Gastroesophageal sphincter (tissue), 4 donors: ENCODE data around the gene SREBF2. TPM values are rescaled to one million over a fixed set of nuclear protein-coding genes. Genes with fewer than 3 reads are reported as not detected.

Experiments
- ATAC-seq: fragments of 150-250 bp; one replicate; pipeline ENCODE4 v1.9.1; 2016; ENCODE audit warnings: mild to moderate bottlenecking, moderate library complexity
- H3K27ac ChIP-seq, 4 donors: fragments of 200-600 bp; sonication (generic) in 3 of 4; 1 replicate in 3 of 4; 2 replicates in 1 of 4; pipeline ENCODE4 v1.5.1; 2016 to 2019
- H3K27me3 ChIP-seq: fragments of 200-600 bp; sonication (generic); one replicate; pipeline ENCODE4 v1.5.1; 2019
- H3K36me3 ChIP-seq, 2 donors: fragments of 200-600 bp; sonication (generic); one replicate each; pipeline ENCODE4 v1.5.1; 2019; ENCODE audit warnings: control low read depth in 1 of 2
- H3K4me1 ChIP-seq, 3 donors: fragments of 200-600 bp; sonication (generic); 1 replicate in 2 of 3; 2 replicates in 1 of 3; pipeline ENCODE4 v1.5.1; 2016 to 2019; ENCODE audit warnings: control low read depth in 2 of 3
- H3K4me3 ChIP-seq, 2 donors: fragments of 200-600 bp; sonication (generic); one replicate each; pipeline ENCODE4 v1.5.1; 2019; ENCODE audit warnings: mild to moderate bottlenecking in 1 of 2, moderate library complexity in 1 of 2
- H3K9me3 ChIP-seq, 3 donors: fragments of 200-600 bp; sonication (generic); one replicate each; pipeline ENCODE4 v1.5.1; 2017 to 2019; ENCODE audit warnings: control low read depth in 2 of 3
- CTCF ChIP-seq, 4 experiments: fragments of 200-600 bp in 2 of 4; fragments of 450-650 bp in 2 of 4; sonication (generic) in 1 of 4; IDR thresholded peaks; one replicate each; pipeline ENCODE4 v1.5.1; 2017 to 2019; ENCODE audit warnings: antibody characterized with exemption in 4 of 4, mild to moderate bottlenecking in 2 of 4, moderate library complexity in 2 of 4
- EP300 ChIP-seq: sonication (generic); formaldehyde crosslinking; IDR thresholded peaks from one replicate; pipeline ENCODE4 v1.6.1; 2017; ENCODE audit warnings: antibody characterized with exemption, mild to moderate bottlenecking
- POLR2A ChIP-seq, 2 donors: fragments of 450-650 bp; IDR thresholded peaks; one replicate each; pipeline ENCODE4 v1.6.1; 2017; ENCODE audit warnings: antibody characterized with exemption in 2 of 2, mild to moderate bottlenecking in 2 of 2, moderate library complexity in 1 of 2
- POLR2AphosphoS5 ChIP-seq: sonication (generic); formaldehyde crosslinking; IDR thresholded peaks from one replicate; pipeline ENCODE4 v1.6.1; 2017; ENCODE audit warnings: antibody characterized with exemption
- WGBS, 2 donors: methylation state at CpG; one replicate each; pipeline ENCODE4 v1.1.5; 2018; ENCODE audit warnings: low coverage in 1 of 2; 5-methylcytosine and 5-hydroxymethylcytosine counted together
- total RNA-seq, 4 donors: library from RNA; depleted of rRNA; stranded (reverse); fragments of >200 nt; gene quantifications; one replicate each; pipeline ENCODE4 v1.1.0, GENCODE V29; 2016

Gene SREBF2
- total RNA-seq, 4 donors from 2014 or later: 39.7 to 101 (median 58.8) TPM

GRCh38 chr22:41819257-41819656 is 13.6 kb upstream of the SREBF2 start:
- Histone ChIP-seq H3K4me1 (no peaks in the 10 kb centered on the region), H3K27me3 (no peaks in the 10 kb centered on the region), H3K36me3 (peaks cover 0 to 37% of the 10 kb centered on the region in 2 donors), H3K9me3 (no peaks in the 10 kb centered on the region), H3K4me3 (no peak overlapping the region), H3K27ac (no peak overlapping the region)
- no peak for TF ChIP-seq EP300
- no peak for TF ChIP-seq POLR2A (IDR thresholded peaks at IDR 0.05)
- no peak for TF ChIP-seq POLR2AphosphoS5
- no peak for TF ChIP-seq CTCF (IDR thresholded peaks at IDR 0.05)
- ATAC-seq: no peak
- WGBS, 2 donors: 79 to 100% methylated on average over 1 to 3 of the region's 4 CpGs

- H3K9me3 ChIP-seq: no peaks in the 10 kb centered on the region
- H3K27ac ChIP-seq: no peak overlapping the region
- H3K4me3 ChIP-seq: no peak overlapping the region
- ATAC-seq: no peak
- peaks cover 0 to 31% of the 10 kb centered on the region in 2 donors for H3K36me3 ChIP-seq
- TF ChIP-seq CTCF (IDR thresholded peaks at IDR 0.05) (no peak), POLR2AphosphoS5 (no peak), POLR2A (IDR thresholded peaks at IDR 0.05) (no peak), EP300 (no peak)
- WGBS, 2 donors: 40 to 78% methylated on average over 1 to 4 of the region's 5 CpGs
- no peaks in the 10 kb centered on the region for H3K27me3 ChIP-seq
- H3K4me1 ChIP-seq: peaks cover 0 to 5% (median 0%) of the 10 kb centered on the region in 3 donors
Observed at GRCh38 chr22:41820447-41820846, 12.5 kb upstream of the SREBF2 start.

GRCh38 chr22:41821471-41822316 is 11.2 kb upstream of the SREBF2 start:
- no peaks in the 10 kb centered on the region for H3K9me3 ChIP-seq
- peaks cover 0 to 18% (median 3%) of the 10 kb centered on the region in 3 donors for H3K4me1 ChIP-seq
- H3K27ac ChIP-seq: no peak overlapping the region
- H3K36me3 ChIP-seq: peaks cover 0 to 30% of the 10 kb centered on the region in 2 donors
- ATAC-seq: no peak
- TF ChIP-seq EP300: no peak
- TF ChIP-seq POLR2A (IDR thresholded peaks at IDR 0.05): no peak
- TF ChIP-seq POLR2AphosphoS5: no peak
- no peak for TF ChIP-seq CTCF (IDR thresholded peaks at IDR 0.05)
- H3K4me3 ChIP-seq: no peak overlapping the region
- 83% methylated on average over 9 to 11 of the region's 12 CpGs for WGBS, 2 donors
- H3K27me3 ChIP-seq: no peaks in the 10 kb centered on the region

GRCh38 chr22:41822317-41823057 is 10.4 kb upstream of the SREBF2 start:
- Histone ChIP-seq H3K4me3 (no peak overlapping the region), H3K36me3 (peaks cover 0 to 25% of the 10 kb centered on the region in 2 donors), H3K27me3 (no peaks in the 10 kb centered on the region), H3K27ac (no peak overlapping the region), H3K4me1 (peaks cover 0 to 20% (median 3%) of the 10 kb centered on the region in 3 donors), H3K9me3 (no peaks in the 10 kb centered on the region)
- ATAC-seq: no peak
- TF ChIP-seq POLR2A (IDR thresholded peaks at IDR 0.05) (no peak), CTCF (IDR thresholded peaks at IDR 0.05) (peak in 3 of 4 experiments; percentile 55 to 61 (median 57))
- 82 to 100% methylated on average over 2 of the region's 3 CpGs for WGBS, 2 donors
